IPS DF 6.9 (cell line): ENCODE results near the gene UBAP2.
"Not testable (repeated sequence)": the region's sequence is repeated elsewhere in the genome, so short reads cannot be mapped to it uniquely, and the experiment has no call there.

Experiments
- DNase-seq: peaks from one replicate; pipeline ENCODE4 v3.0.0-alpha.2; 2013; ENCODE audit warnings: low read depth, low spot score
- H3K27ac ChIP-seq: one replicate; pipeline ENCODE4 v1.5.1; 2013; ENCODE audit warnings: low read length, control low read depth
- H3K27me3 ChIP-seq: 2 replicates; pipeline ENCODE4 v1.6.1; 2013; ENCODE audit warnings: mild to moderate bottlenecking, low read length; ENCODE audit not compliant: control insufficient read depth, insufficient read depth
- H3K36me3 ChIP-seq: 2 replicates; pipeline ENCODE4 v1.6.1; 2013; ENCODE audit warnings: low read length; ENCODE audit not compliant: control insufficient read depth, insufficient read depth
- H3K4me1 ChIP-seq: 2 replicates; pipeline ENCODE4 v1.6.1; 2013; ENCODE audit warnings: low read length; ENCODE audit not compliant: control insufficient read depth, insufficient read depth
- H3K4me3 ChIP-seq: 2 replicates; pipeline ENCODE4 v1.5.1; 2013; ENCODE audit warnings: mild to moderate bottlenecking, low read length
- H3K9me3 ChIP-seq: 2 replicates; pipeline ENCODE4 v1.6.1; 2013; ENCODE audit warnings: low read length, inconsistent platforms; ENCODE audit not compliant: control insufficient read depth, insufficient read depth
- WGBS: extraction: QIAGEN DNeasy Blood & Tissue Kit; methylation state at CpG from one replicate; pipeline ENCODE4 v1.1.7; 2013; ENCODE audit warnings: mixed read lengths, missing lambda C conversion rate; ENCODE audit not compliant: insufficient read length, insufficient coverage; 5-methylcytosine and 5-hydroxymethylcytosine counted together

UBAP2 gene

GRCh38 chr9:34046784-34047379, 1.8 kb downstream of the UBAP2 start:
- Histone ChIP-seq H3K36me3 (no peaks in the 10 kb centered on the region), H3K9me3 (no peaks in the 10 kb centered on the region), H3K4me1 (no peaks in the 10 kb centered on the region; the same call in 1 of the 2 replicates), H3K4me3 (no peak overlapping the region), H3K27me3 (no peaks in the 10 kb centered on the region), H3K27ac (no peak overlapping the region)
- no CpG with 5 or more reads among the region's 5 CpGs for WGBS
- no peak for DNase-seq

- Histone ChIP-seq H3K27ac (no peak overlapping the region), H3K27me3 (no peaks in the 10 kb centered on the region), H3K36me3 (no peaks in the 10 kb centered on the region), H3K4me1 (no peaks in the 10 kb centered on the region; the same call in none of the 2 replicates), H3K4me3 (no peak overlapping the region), H3K9me3 (no peaks in the 10 kb centered on the region)
- 100% methylated on average over 1 of the region's 3 CpGs for WGBS
- no peak for DNase-seq
Measured at GRCh38 chr9:34045903-34046302, 2.8 kb downstream of the UBAP2 start.

- H3K9me3 ChIP-seq, H3K4me3 ChIP-seq, H3K27ac ChIP-seq, DNase-seq, H3K4me1 ChIP-seq, H3K27me3 ChIP-seq, H3K36me3 ChIP-seq: not testable (repeated sequence)
- WGBS, result no CpG with 5 or more reads among the region's 10 CpGs
Measured at GRCh38 chr9:34042074-34042473, 6.6 kb downstream of the UBAP2 start.

GRCh38 chr9:34038851-34039250, 9.8 kb downstream of the UBAP2 start:
- H3K4me1 ChIP-seq, H3K4me3 ChIP-seq, H3K27me3 ChIP-seq, H3K27ac ChIP-seq, DNase-seq, H3K9me3 ChIP-seq, H3K36me3 ChIP-seq: not testable (repeated sequence)
- WGBS, result no CpG with 5 or more reads among the region's 37 CpGs

- Histone ChIP-seq H3K36me3 (no peaks in the 10 kb centered on the region), H3K4me1 (no peaks in the 10 kb centered on the region; the same call in 1 of the 2 replicates), H3K4me3 (no peak overlapping the region), H3K9me3 (no peaks in the 10 kb centered on the region), H3K27me3 (no peaks in the 10 kb centered on the region), H3K27ac (no peak overlapping the region)
- DNase-seq, result no peak
- no CpG with 5 or more reads among the region's 2 CpGs for WGBS
Measured at GRCh38 chr9:34037626-34038025, 11.1 kb downstream of the UBAP2 start.

- no peak overlapping the region for H3K4me3 ChIP-seq
- no peaks in the 10 kb centered on the region; the same call in 1 of the 2 replicates for H3K4me1 ChIP-seq
- H3K9me3 ChIP-seq, result no peaks in the 10 kb centered on the region
- no peaks in the 10 kb centered on the region for H3K36me3 ChIP-seq
- H3K27ac ChIP-seq, result no peak overlapping the region
- H3K27me3 ChIP-seq, result no peaks in the 10 kb centered on the region
- no CpG with 5 or more reads among the region's 5 CpGs for WGBS
- DNase-seq, result no peak
Measured at GRCh38 chr9:34036625-34037024, 12.1 kb downstream of the UBAP2 start.

GRCh38 chr9:34035656-34036055, 13.0 kb downstream of the UBAP2 start:
- Histone ChIP-seq H3K4me1 (no peaks in the 10 kb centered on the region), H3K4me3 (no peak overlapping the region), H3K27me3 (no peaks in the 10 kb centered on the region), H3K27ac (no peak overlapping the region), H3K36me3 (no peaks in the 10 kb centered on the region), H3K9me3 (no peaks in the 10 kb centered on the region)
- no peak for DNase-seq
- WGBS, result no CpG with 5 or more reads among the region's 5 CpGs

GRCh38 chr9:34034698-34035065, 14.0 kb downstream of the UBAP2 start:
- no peaks in the 10 kb centered on the region for H3K27me3 ChIP-seq
- no CpG with 5 or more reads among the region's 6 CpGs for WGBS

GRCh38 chr9:34032631-34033030, 16.1 kb downstream of the UBAP2 start:
- no peaks in the 10 kb centered on the region for H3K36me3 ChIP-seq
- H3K4me3 ChIP-seq, result no peak overlapping the region
- no peak for DNase-seq
- H3K4me1 ChIP-seq, result no peaks in the 10 kb centered on the region
- H3K27me3 ChIP-seq, result no peaks in the 10 kb centered on the region
- H3K9me3 ChIP-seq, result no peaks in the 10 kb centered on the region
- no peak overlapping the region for H3K27ac ChIP-seq
- no CpG with 5 or more reads among the region's 7 CpGs for WGBS

More at GRCh38 chr9:34034698-34035065, 14.0 kb downstream of the UBAP2 start:
- no peaks in the 10 kb centered on the region for H3K36me3 ChIP-seq
- no peak overlapping the region for H3K4me3 ChIP-seq
- no peak overlapping the region for H3K27ac ChIP-seq
- no peak for DNase-seq
- no peaks in the 10 kb centered on the region for H3K4me1 ChIP-seq
- H3K9me3 ChIP-seq, result no peaks in the 10 kb centered on the region

GRCh38 chr9:34027845-34028574, 20.7 kb downstream of the UBAP2 start:
- no peak overlapping the region for H3K27ac ChIP-seq
- H3K4me3 ChIP-seq, result no peak overlapping the region
- DNase-seq, result no peak
- no peaks in the 10 kb centered on the region for H3K27me3 ChIP-seq
- no CpG with 5 or more reads among the region's 11 CpGs for WGBS
- no peaks in the 10 kb centered on the region for H3K9me3 ChIP-seq
- no peaks in the 10 kb centered on the region for H3K4me1 ChIP-seq
- no peaks in the 10 kb centered on the region for H3K36me3 ChIP-seq

- no CpG with 5 or more reads among the region's 5 CpGs for WGBS
- Histone ChIP-seq H3K27me3 (no peaks in the 10 kb centered on the region), H3K36me3 (no peaks in the 10 kb centered on the region), H3K9me3 (no peaks in the 10 kb centered on the region), H3K4me1 (no peaks in the 10 kb centered on the region), H3K27ac (no peak overlapping the region), H3K4me3 (no peak overlapping the region)
- DNase-seq, result no peak
Measured at GRCh38 chr9:34025811-34026210, 22.9 kb downstream of the UBAP2 start.
